AG09319 (cell line): ENCODE results near the gene DDI1.

Experiments
- DNase-seq: peaks from one replicate; pipeline ENCODE4 v3.0.0-alpha.2; 2010; ENCODE audit warnings: low read depth; ENCODE audit errors: extremely low read depth
- CTCF ChIP-seq: IDR thresholded peaks from 2 replicates; pipeline ENCODE4 v1.5.1; 2011; ENCODE audit warnings: low read depth, mild to moderate bottlenecking, inconsistent platforms, low read length, moderate library complexity

DDI1 gene

GRCh38 chr11:104036588-104036987 is at the start of gene DDI1:
Gene DDI1, plus strand, starts transcription at chr11:104036640. Its CDS starts 183 bp downstream, at chr11:104036823.
- no peak for DNase-seq
- no peak for TF ChIP-seq CTCF

GRCh38 chr11:103987629-103988594 is 48.5 kb upstream of the DDI1 start:
- DNase-seq: no peak
- no peak; the same call in 1 of the 2 replicates for TF ChIP-seq CTCF

GRCh38 chr11:103988595-103988969 is 47.9 kb upstream of the DDI1 start:
- TF ChIP-seq CTCF: no peak

GRCh38 chr11:103993507-103993906 is 42.9 kb upstream of the DDI1 start:
- no peak for TF ChIP-seq CTCF
- no peak for DNase-seq

More at GRCh38 chr11:103988595-103988969, 47.9 kb upstream of the DDI1 start:
- DNase-seq: no peak

GRCh38 chr11:103994094-103994493 is 42.3 kb upstream of the DDI1 start:
- no peak for DNase-seq
- TF ChIP-seq CTCF: no peak

GRCh38 chr11:103994518-103994917 is 41.9 kb upstream of the DDI1 start:
- no peak for DNase-seq
- TF ChIP-seq CTCF: no peak

GRCh38 chr11:103995896-103996295 is 40.5 kb upstream of the DDI1 start:
- DNase-seq: no peak
- no peak for TF ChIP-seq CTCF
